Activated naive CD4-positive, alpha-beta T cell treated with Interleukin-2 at 50 U/mL for 16 hours (primary cell): ENCODE results near the gene GABBR2.

Experiments used
- DNase-seq: peaks from one replicate; pipeline ENCODE4 v3.0.0-alpha.2; 2020

The GABBR2 gene

GRCh38 chr9:98363644-98364043 is 345.1 kb downstream of the GABBR2 start:
- no peak for DNase-seq

GRCh38 chr9:98362624-98363252 is 346.0 kb downstream of the GABBR2 start:
- no peak for DNase-seq

GRCh38 chr9:98361645-98362044 is 347.1 kb downstream of the GABBR2 start:
- no peak for DNase-seq

GRCh38 chr9:98360176-98360708 is 348.5 kb downstream of the GABBR2 start:
- no peak for DNase-seq

GRCh38 chr9:98359569-98359968 is 349.2 kb downstream of the GABBR2 start:
- no peak for DNase-seq

GRCh38 chr9:98357921-98358535 is 350.7 kb downstream of the GABBR2 start:
- no peak for DNase-seq

- DNase-seq: no peak
Measured at GRCh38 chr9:98356953-98357690, 351.6 kb downstream of the GABBR2 start.

- no peak for DNase-seq
Measured at GRCh38 chr9:98356326-98356725, 352.4 kb downstream of the GABBR2 start.

- no peak for DNase-seq
Measured at GRCh38 chr9:98351370-98351769, 357.4 kb downstream of the GABBR2 start.

- no peak for DNase-seq
Measured at GRCh38 chr9:98347642-98348041, 361.1 kb downstream of the GABBR2 start.

GRCh38 chr9:98345011-98345410 is 363.7 kb downstream of the GABBR2 start:
- DNase-seq: no peak

GRCh38 chr9:98344581-98344980 is 364.2 kb downstream of the GABBR2 start:
- DNase-seq: no peak

- no peak for DNase-seq
Measured at GRCh38 chr9:98342820-98343210, 365.9 kb downstream of the GABBR2 start.

- no peak for DNase-seq
Measured at GRCh38 chr9:98342098-98342819, 366.5 kb downstream of the GABBR2 start.

GRCh38 chr9:98341157-98342097 is 367.3 kb downstream of the GABBR2 start:
- no peak for DNase-seq

GRCh38 chr9:98339987-98340800 is 368.5 kb downstream of the GABBR2 start:
- no peak for DNase-seq

GRCh38 chr9:98335661-98336060 is 373.1 kb downstream of the GABBR2 start:
- no peak for DNase-seq

- DNase-seq: no peak
Measured at GRCh38 chr9:98334796-98335195, 373.9 kb downstream of the GABBR2 start.

- no peak for DNase-seq
Measured at GRCh38 chr9:98333703-98334582, 374.8 kb downstream of the GABBR2 start.

GRCh38 chr9:98332405-98332831 is 376.3 kb downstream of the GABBR2 start:
- no peak for DNase-seq
